OCI-LY7 (cell line): ENCODE measurements around the gene WWOX. TPM values are rescaled to one million over a fixed set of nuclear protein-coding genes. Genes with fewer than 3 reads are reported as not detected.

Experiments
- BruUV-seq: library from RNA; stranded (reverse); fragments of 400-500 nt; replicated peaks from 2 replicates; lab custom pipeline; 2021; lab: Mats Ljungman, UMichigan
- CTCF ChIA-PET: fragments of 300-600 bp; sonication (Branson Sonifier 250); formaldehyde crosslinking; loops from one replicate; lab custom pipeline; 2022; ENCODE audit warnings: antibody characterized with exemption; ENCODE audit not compliant: unreplicated experiment; lab: Charles Lee
- POLR2A ChIA-PET: fragments of 300-600 bp; sonication (Branson Sonifier 250); formaldehyde crosslinking; loops from one replicate; lab custom pipeline; 2022; ENCODE audit warnings: antibody characterized with exemption; lab: Charles Lee
- DNase-seq: peaks from one replicate; pipeline ENCODE4 v3.0.0-alpha.2; 2015; ENCODE audit warnings: low spot score
- H2AFZ ChIP-seq: fragments of 200-600 bp; sonication (generic), shearing (Covaris generic); 2 replicates; pipeline ENCODE4 v1.6.1; 2014; ENCODE audit warnings: mild to moderate bottlenecking, antibody characterized with exemption, low read length, moderate library complexity
- H3K27ac ChIP-seq: fragments of 200-600 bp; sonication (generic); 2 replicates; pipeline ENCODE4 v1.5.1; 2014; ENCODE audit warnings: mixed run types, low read depth, mild to moderate bottlenecking, moderate library complexity, low read length, inconsistent platforms; ENCODE audit not compliant: poor library complexity, severe bottlenecking
- H3K36me3 ChIP-seq: fragments of 200-600 bp; sonication (generic); 2 replicates; pipeline ENCODE4 v1.6.1; 2014; ENCODE audit warnings: mild to moderate bottlenecking, antibody characterized with exemption, low read length, moderate library complexity, mixed read lengths; ENCODE audit not compliant: insufficient read depth
- H3K4me1 ChIP-seq: fragments of 200-600 bp; sonication (generic); 2 replicates; pipeline ENCODE4 v1.5.1; 2014; ENCODE audit warnings: mild to moderate bottlenecking, low read length; ENCODE audit not compliant: insufficient read depth, poor library complexity, severe bottlenecking
- H3K4me2 ChIP-seq: fragments of 200-600 bp; sonication (generic); 2 replicates; pipeline ENCODE4 v1.6.1; 2014; ENCODE audit warnings: mild to moderate bottlenecking, low read length
- H3K4me3 ChIP-seq: fragments of 200-600 bp; sonication (generic); 2 replicates; pipeline ENCODE4 v1.5.1; 2014; ENCODE audit warnings: mild to moderate bottlenecking, low read depth, low read length; ENCODE audit not compliant: poor library complexity, severe bottlenecking
- H3K79me2 ChIP-seq: fragments of 200-600 bp; sonication (generic); 2 replicates; pipeline ENCODE4 v1.6.1; 2016; ENCODE audit warnings: low read depth, mild to moderate bottlenecking, low read length, moderate library complexity, mixed read lengths; ENCODE audit not compliant: insufficient read depth
- H3K9me2 ChIP-seq: fragments of 200-600 bp; sonication (generic); 2 replicates; pipeline ENCODE4 v1.6.1; 2016; ENCODE audit warnings: mild to moderate bottlenecking, low read length, mixed read lengths; ENCODE audit not compliant: insufficient read depth
- H3K9me3 ChIP-seq: fragments of 200-600 bp; sonication (generic); 2 replicates; pipeline ENCODE4 v1.6.1; 2014; ENCODE audit warnings: mild to moderate bottlenecking, mixed run types, low read length, mixed read lengths
- H4K20me1 ChIP-seq: fragments of 200-600 bp; sonication (generic); 2 replicates; pipeline ENCODE4 v1.6.1; 2014; ENCODE audit warnings: mild to moderate bottlenecking, antibody characterized with exemption, low read length, moderate library complexity, mixed read lengths; ENCODE audit not compliant: insufficient read depth
- CTCF ChIP-seq: fragments of 200-600 bp; sonication (generic); conservative IDR thresholded peaks from 2 replicates; pipeline ENCODE4 v1.5.1; 2014; ENCODE audit warnings: mild to moderate bottlenecking, antibody characterized with exemption, low read length, moderate library complexity, mixed read lengths
- EZH2phosphoT487 ChIP-seq: fragments of 200-600 bp; sonication (generic); IDR thresholded peaks from 2 replicates; pipeline ENCODE4 v1.6.1; 2018; ENCODE audit warnings: low read depth, borderline replicate concordance, mild to moderate bottlenecking, mixed run types, antibody characterized with exemption, low read length, moderate library complexity, mixed read lengths
- intact Hi-C: fragments of 100-400 bp; cut with micrococcal nuclease; formaldehyde crosslinking; loops from one replicate; pipeline ENCODE4 v1.10.0; 2022; ENCODE audit not compliant: unreplicated experiment
- total RNA-seq, 2 experiments: library from RNA; depleted of rRNA in 1 of 2; stranded (reverse); fragments of >200 nt in 1 of 2; shearing (Covaris generic) in 1 of 2; gene quantifications; 2 replicates each; pipeline ENCODE4 v1.2.3, GENCODE V29; 2014 to 2022

WWOX gene
- total RNA-seq, 2 experiments from 2014 or later, result 40.2 to 47.6 TPM

- no TSS peak for BruUV-seq
- POLR2A ChIA-PET, result no interaction called here
These were observed 965.0 kb downstream of the WWOX start for GRCh38 chr16:79064256-79064972.

DNA sequence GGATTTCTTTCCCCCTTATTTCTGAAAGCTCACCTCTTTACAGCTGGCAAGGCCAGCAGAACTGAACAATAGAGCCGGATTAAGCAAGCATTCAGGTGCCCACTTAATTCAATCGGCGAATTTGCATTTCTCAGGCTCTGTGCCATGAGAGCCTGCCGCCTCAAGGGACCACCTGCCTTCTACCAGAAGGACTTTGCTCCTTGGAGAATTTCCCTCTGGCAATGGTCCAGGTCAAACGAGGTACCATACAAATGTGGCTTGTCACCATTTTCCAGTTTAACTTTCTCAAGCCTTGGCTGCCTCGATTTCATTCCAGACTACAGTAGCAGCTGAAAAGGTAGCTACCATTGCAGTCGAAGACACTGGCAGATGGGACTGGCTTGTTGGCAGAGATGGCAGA is 967.1 kb downstream of the WWOX start:
- no peaks in the 10 kb centered on the region for H3K36me3 ChIP-seq
- H3K4me1 ChIP-seq, result no peaks in the 10 kb centered on the region
- H3K27ac ChIP-seq, result no peak overlapping the region
- H4K20me1 ChIP-seq, result no peaks in the 10 kb centered on the region
- no peaks in the 10 kb centered on the region for H3K79me2 ChIP-seq
- no peak overlapping the region for H2AFZ ChIP-seq
- no TSS peak for BruUV-seq
- no peak for TF ChIP-seq CTCF
- intact Hi-C loops, result no loop called here
- no peak for DNase-seq
- H3K4me2 ChIP-seq, result no peak overlapping the region
- ChIA-PET CTCF (no interaction called here), POLR2A (interaction anchor here (0.6 to 1.4 kb wide), 2 partner anchors 9 to 13 kb away, joined by 3 to 5 read pairs; no protein-coding TSS in a partner anchor)
- no peak overlapping the region for H3K4me3 ChIP-seq
- no peaks in the 10 kb centered on the region for H3K9me3 ChIP-seq
- no peaks in the 10 kb centered on the region for H3K9me2 ChIP-seq

More at GRCh38 chr16:79064256-79064972, 965.0 kb downstream of the WWOX start:
- Histone ChIP-seq H4K20me1 (no peaks in the 10 kb centered on the region), H3K79me2 (no peaks in the 10 kb centered on the region), H3K9me3 (no peaks in the 10 kb centered on the region), H3K9me2 (no peaks in the 10 kb centered on the region), H3K36me3 (no peaks in the 10 kb centered on the region), H3K4me1 (no peaks in the 10 kb centered on the region), H3K4me2 (no peak overlapping the region), H3K27ac (no peak overlapping the region), H3K4me3 (no peak overlapping the region), H2AFZ (no peak overlapping the region)
- CTCF ChIA-PET, result no interaction called here
- no peak for TF ChIP-seq CTCF
- no peak for TF ChIP-seq EZH2phosphoT487
- intact Hi-C loops, result no loop called here
- no peak for DNase-seq

GRCh38 chr16:79067600-79067999 is 968.1 kb downstream of the WWOX start:
- no peak overlapping the region for H3K4me3 ChIP-seq
- no peaks in the 10 kb centered on the region for H3K9me2 ChIP-seq
- DNase-seq, result no peak
- no peak overlapping the region for H3K27ac ChIP-seq
- H4K20me1 ChIP-seq, result no peaks in the 10 kb centered on the region
- H3K4me1 ChIP-seq, result no peaks in the 10 kb centered on the region
- no peaks in the 10 kb centered on the region for H3K9me3 ChIP-seq
- ChIA-PET POLR2A (interaction anchor here (1.4 kb wide), 1 partner anchor 10 kb away, joined by 3 read pairs; no protein-coding TSS in a partner anchor), CTCF (no interaction called here)
- no TSS peak for BruUV-seq
- intact Hi-C loops, result no loop called here
- no peak for TF ChIP-seq CTCF
- TF ChIP-seq EZH2phosphoT487, result no peak
- H3K79me2 ChIP-seq, result no peaks in the 10 kb centered on the region
- no peaks in the 10 kb centered on the region for H3K36me3 ChIP-seq
- H3K4me2 ChIP-seq, result no peak overlapping the region
- H2AFZ ChIP-seq, result no peak overlapping the region
